NCI-H128 (cell line): Measurements from ENCODE around the gene HSP90B1.

Source experiments
- DNase-seq: peaks from one replicate; lab custom pipeline; 2025; ENCODE audit not compliant: unreplicated experiment; lab: John Stamatoyannopoulos, UW

The HSP90B1 gene

GRCh38 chr12:103929046-103929783, 995 bp upstream of the HSP90B1 start:
- DNase-seq = peak; percentile 87

GRCh38 chr12:103929784-103930033, 501 bp upstream of the HSP90B1 start:
- DNase-seq = no peak

DNA sequence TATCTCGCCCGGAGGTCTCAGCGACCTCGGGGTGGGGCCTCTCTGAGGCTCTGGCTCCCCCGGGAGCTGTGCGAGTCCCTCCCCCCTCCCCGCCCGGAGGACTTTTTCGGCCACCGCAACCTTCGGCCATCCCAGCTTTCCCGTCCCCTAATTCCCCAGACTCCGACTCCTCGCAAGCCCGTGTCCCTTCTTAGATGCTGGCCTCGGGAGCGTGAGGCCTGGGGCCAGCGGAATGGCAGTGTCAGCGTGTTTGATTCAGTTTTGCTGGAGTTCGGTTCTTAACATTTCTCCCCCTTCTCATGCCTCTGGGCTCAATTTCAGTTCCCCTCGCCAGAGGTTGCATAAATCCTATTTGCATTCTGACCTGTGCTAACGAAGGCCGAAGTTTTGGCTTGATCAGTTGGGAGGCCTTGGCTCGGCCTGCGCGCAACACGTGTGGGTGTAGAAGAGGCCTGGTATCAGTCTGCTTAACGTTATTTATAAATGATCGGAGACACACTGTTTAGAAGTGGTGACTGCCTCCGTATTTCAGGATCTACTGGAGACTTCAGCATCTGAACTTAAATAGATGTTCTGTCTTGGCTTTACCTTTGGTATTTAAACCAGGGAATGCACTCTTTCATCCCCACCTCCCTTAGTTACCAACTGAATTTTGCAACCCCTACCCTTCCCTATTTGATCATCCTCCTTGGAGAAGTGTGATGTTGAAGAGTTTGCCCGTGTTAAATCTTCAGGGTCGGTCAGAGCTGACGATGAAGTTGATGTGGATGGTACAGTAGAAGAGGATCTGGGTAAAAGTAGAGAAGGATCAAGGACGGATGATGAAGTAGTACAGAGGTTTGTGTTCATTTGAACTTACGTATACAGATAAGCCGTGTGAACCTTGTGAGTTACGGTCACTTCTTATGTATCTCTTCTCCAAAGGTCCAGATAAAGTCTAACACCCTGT, 851 bp downstream of the HSP90B1 start:
- no peak for DNase-seq

GRCh38 chr12:103933237-103933636, 3.0 kb downstream of the HSP90B1 start:
- no peak for DNase-seq

GRCh38 chr12:103936679-103937078, 6.5 kb downstream of the HSP90B1 start:
- DNase-seq = no peak

- no peak for DNase-seq
Observed at GRCh38 chr12:103944964-103945363, 14.8 kb downstream of the HSP90B1 start.

DNA sequence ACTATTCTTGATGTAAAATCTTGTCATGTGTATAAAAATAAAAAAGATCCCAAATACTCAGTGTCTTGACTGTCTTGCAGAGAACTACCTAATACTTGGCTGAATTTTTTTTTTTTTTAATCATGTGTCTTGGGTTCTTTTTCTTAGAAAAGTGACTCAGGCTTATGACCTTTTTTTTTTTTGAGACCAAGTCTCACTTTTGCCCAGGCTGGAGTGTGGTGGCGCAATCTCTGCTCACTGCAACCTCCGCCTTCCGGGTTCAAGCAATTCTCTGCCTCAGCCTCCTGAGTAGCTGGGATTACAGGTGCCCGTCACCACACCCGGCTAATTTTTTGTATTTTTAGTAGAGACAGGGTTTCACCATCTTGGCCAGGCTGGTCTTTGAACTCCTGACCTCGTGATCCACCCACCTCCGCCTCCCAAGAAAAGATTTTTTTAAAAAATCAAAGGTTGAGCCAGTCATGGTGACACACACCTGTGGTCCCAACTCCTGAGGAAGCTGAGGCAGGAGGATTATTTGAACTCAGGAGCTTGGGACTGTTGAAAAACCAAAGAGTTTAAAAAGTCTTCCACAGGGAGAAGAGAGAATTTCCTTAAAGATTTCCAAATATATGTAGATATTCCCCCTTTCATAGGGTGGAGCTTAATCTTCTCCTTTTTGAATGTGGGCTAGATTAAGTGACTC, 17.8 kb downstream of the HSP90B1 start:
- no peak for DNase-seq

DNA sequence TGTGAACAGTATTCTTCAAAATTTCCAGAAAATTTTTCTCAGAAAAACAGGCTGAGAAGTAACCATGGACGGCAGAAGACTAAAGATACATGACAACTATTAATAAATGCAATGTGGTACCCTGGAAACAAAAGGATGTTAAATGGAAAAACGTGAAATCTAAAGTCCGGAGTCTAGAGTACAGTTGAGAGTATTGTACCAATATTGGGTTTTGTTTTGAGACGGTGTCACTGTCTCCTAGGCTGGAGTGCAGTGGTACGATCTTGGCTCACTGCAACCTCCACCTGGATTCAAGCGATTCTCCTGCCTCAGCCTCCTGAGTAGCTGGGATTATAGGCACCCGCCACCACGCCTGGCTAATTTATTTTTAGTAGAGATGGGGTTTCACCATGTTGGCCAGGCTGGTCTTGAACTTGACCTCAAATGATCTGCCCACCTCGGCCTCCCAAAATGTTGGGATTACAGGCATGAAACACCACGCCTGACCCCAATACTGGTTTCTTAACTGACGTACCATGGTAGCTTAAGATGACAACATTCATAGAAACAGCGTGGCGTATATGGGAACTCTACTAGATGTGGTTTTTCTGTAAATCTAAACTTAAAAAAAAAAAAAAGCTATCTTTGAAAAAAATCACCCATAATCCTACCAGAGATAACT, 18.7 kb downstream of the HSP90B1 start:
- no peak for DNase-seq

- DNase-seq = no peak
Observed at GRCh38 chr12:103952497-103952896, 22.3 kb downstream of the HSP90B1 start.

DNA sequence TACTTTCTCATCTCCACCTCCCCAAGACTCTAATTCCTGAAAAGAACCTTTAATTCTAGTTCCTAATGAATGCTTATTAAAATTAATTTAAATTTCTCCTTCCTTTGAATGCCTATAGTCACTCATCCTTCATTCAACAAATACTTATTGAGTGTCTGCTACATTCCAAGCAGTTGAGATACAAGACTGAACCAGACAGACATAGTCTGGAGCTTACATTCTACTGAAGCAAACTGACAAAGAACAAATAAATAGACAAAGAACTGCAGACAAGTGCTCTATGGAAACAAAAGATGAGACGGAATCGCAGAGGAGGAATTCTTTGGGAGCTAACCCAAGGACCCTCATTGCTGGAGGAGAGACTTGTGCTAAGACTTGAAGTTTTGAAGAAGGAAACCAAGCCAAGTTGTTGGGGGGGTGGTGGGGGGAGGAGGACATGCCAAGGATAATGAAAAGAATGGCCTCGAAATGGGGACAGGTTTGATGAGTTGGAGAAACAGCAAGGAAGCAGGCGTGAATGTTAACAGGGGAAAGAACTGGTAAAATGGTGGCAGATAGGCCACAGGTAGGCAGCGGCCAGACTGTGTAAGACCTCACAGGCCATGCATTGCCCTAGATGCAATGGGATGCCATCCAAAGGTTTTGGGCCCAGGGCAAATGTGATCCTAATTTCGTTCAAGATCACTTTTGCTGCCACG, 25.8 kb downstream of the HSP90B1 start:
- DNase-seq = no peak

DNA sequence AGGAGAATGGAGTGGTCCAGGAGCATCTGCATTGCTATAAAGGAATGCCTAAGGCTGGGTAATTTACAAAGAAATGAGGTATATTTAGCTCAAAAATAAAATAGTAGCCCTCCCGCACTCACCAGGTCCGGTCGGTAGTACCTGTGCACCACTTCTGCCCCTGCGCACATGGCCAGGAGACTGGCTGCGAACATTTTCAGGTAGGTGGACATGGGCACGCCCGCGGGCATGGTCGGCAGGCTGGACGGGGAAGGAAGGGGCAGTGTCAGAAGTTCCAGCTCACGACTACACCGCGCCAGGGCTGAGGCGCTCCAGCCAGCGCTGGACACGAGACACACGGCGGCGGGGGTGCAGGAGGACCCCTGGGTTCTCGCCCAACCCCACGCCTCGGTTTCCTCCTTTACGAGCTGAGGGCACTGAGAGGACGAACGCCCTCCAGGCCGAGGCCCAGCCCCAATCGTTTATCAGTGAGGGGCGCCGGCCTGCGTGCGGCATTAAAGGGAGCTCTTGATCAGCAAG, 26.4 kb downstream of the HSP90B1 start:
- no peak for DNase-seq

DNA sequence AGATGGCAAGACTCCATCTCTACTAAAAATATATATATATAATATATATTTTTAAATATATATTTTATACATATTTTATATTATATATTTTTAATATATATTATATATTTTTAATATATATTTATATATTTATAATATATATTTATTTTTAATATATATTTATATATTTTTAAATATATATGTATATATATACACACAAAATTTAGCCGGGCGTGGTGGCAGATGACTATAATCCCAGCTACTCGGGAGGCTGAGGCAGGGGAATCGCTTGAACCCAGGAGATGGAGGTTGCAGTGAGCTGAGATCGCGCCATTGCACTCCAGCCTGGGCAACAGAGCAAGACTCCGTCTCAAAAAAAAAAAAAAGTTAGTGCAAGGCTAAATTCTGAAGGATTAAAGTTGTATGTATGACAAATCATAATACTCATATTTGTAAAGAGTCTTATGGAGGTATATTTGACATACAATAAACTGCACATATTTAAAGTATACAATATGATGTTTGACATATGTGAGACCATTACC, 27.7 kb downstream of the HSP90B1 start:
- DNase-seq = no peak

DNA sequence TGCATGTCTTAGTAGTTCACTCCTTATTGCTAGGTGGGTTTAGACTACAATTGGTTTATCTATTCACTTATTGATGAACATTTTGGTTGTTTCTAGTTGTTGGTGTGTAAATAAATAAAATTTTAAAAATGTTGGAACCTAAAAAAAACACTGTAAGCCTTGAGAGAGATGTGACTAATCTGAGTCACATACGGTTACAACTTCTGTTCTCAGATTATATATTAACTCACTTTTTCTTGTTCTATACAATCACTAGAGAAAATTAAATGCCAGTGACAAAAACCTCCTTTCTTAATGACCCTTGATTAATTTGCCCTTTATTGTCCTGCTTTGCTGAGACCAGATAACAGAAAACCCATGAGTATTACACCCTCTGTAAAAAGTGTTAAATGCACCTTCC, 28.4 kb downstream of the HSP90B1 start:
- no peak for DNase-seq

DNA sequence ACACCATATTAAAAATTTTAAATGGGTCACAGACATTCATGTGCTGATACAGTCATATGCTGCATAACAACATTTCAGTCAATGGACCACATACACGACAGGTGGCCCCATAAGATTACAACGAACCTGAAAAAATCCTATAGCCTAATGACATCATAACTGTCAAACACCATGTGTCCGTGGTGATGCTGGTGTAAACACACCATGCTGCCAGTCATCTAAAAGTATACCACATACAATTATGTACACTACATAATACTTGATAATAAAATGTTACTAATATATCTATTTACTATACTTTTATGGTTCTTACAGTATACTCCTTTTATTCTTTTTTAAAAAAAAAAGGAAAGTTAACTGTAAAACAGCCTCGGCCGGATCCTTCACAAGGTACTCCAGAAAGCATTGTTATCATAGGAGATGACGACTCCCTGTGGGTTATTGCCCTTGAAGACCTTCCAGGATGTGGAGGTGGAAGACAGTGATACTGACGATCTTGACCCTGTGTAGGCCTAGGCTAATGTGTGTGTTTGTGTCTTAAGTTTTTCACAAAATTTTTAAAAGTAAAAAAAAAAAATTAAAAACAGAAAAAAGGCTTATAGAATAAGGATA, 30.5 kb downstream of the HSP90B1 start:
- DNase-seq = no peak

- DNase-seq = no peak
Observed at GRCh38 chr12:103962493-103962892, 32.3 kb downstream of the HSP90B1 start.

DNA sequence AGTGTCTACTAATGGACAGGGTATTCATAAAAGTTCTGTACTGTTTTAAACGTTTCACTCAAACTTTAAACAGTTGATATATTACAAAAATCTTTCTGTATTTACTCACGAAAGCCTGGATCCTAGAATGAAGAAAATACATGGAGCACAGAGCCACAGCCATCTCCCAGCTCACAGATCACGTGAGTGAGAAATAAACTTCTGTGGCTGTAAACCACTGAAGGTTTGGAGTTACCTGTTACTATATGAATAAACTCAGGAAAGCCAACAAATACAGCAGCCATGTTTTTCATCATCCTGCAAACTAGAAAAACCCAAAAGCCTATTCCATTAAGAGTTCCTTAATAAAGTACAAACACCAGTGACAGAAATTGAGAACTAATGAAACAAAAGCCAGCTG, 34.6 kb downstream of the HSP90B1 start:
- no peak for DNase-seq

- DNase-seq = no peak
Observed at GRCh38 chr12:103965255-103965589, 35.0 kb downstream of the HSP90B1 start.

GRCh38 chr12:103965590-103966504, 35.6 kb downstream of the HSP90B1 start, which contains the start of gene TDG:
TDG (plus strand) TSS chr12:103965872; CDS start chr12:103966038, 166 bp downstream.
- DNase-seq = peak; percentile 96

DNA sequence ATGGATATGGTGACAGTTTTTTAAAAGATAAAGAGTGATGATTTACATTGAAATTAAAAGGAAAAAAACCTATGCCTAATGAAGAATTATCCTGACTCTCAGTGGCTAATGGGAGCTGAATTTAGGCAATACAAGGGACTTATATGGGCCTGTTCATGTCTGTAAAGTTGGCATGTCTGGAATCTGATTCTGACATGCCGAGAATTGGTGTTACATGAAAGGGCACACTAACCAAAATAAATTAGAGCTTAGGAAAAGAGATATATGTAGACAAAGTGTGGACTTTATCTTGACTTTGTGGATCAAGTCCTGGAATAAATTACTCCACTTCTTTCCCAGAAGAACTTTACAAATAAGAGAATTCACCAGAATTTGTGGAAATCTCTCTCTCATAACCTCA, 36.5 kb downstream of the HSP90B1 start:
- no peak for DNase-seq
